Endothelial cell of umbilical vein (primary cell): ENCODE results near the gene CDK18. TPM values are rescaled to one million over a fixed set of nuclear protein-coding genes. Genes with fewer than 3 reads are reported as not detected.

Experiments used
- BruUV-seq: library from RNA; stranded (reverse); fragments of 400-500 nt; replicated peaks from 2 replicates; lab custom pipeline; 2021; lab: Mats Ljungman, UMichigan
- CTCF ChIA-PET: fragments of 300-600, 350-600 bp; sonication (Branson Sonifier 250); formaldehyde crosslinking; loops from one replicate; lab custom pipeline; 2021; ENCODE audit warnings: antibody characterized with exemption, inconsistent platforms; lab: Charles Lee
- POLR2A ChIA-PET: fragments of 300-600, 350-600 bp; sonication (Branson Sonifier 250); formaldehyde crosslinking; loops from one replicate; lab custom pipeline; 2021; ENCODE audit warnings: antibody characterized with exemption, inconsistent platforms; lab: Charles Lee
- DNase-seq: peaks from one replicate; pipeline ENCODE4 v3.0.0-alpha.2; 2011; ENCODE audit warnings: low read depth, low spot score
- FAIRE-seq: peaks from 2 replicates; lab custom pipeline; 2011; peaks lifted over from hg19 to GRCh38; lab: Jason Lieb, UNC
- H2AFZ ChIP-seq: 2 replicates; pipeline ENCODE4 v1.6.0; 2012; ENCODE audit warnings: low read depth, low read length, control low read depth, inconsistent platforms
- H3K27ac ChIP-seq: 2 replicates; pipeline ENCODE4 v1.5.1; 2011; ENCODE audit warnings: low read depth, mild to moderate bottlenecking, control low read depth, low read length, moderate library complexity; ENCODE audit not compliant: insufficient read depth
- H3K27me3 ChIP-seq, 2 experiments: 2 replicates each; pipeline versions ENCODE4 v1.6.0 to v1.6.1; 2011; ENCODE audit warnings: low read length in 2 of 2, mixed read lengths in 1 of 2; ENCODE audit not compliant: control insufficient read depth in 2 of 2, insufficient read depth in 2 of 2
- H3K36me3 ChIP-seq, 2 experiments: 2 replicates in 1 of 2; 3 replicates in 1 of 2; pipeline ENCODE4 v1.5.1; 2011; ENCODE audit warnings: low read length in 2 of 2, mild to moderate bottlenecking in 1 of 2, moderate library complexity in 1 of 2; ENCODE audit not compliant: control insufficient read depth in 2 of 2, insufficient read depth in 2 of 2; ENCODE audit errors: extremely low read depth in 1 of 2
- H3K4me1 ChIP-seq: 3 replicates; pipeline ENCODE4 v1.5.1; 2011; ENCODE audit warnings: mild to moderate bottlenecking, low read length; ENCODE audit not compliant: control insufficient read depth, insufficient read depth; ENCODE audit errors: extremely low read depth
- H3K4me2 ChIP-seq: 2 replicates; pipeline ENCODE4 v1.6.1; 2011; ENCODE audit warnings: low read length, control low read depth, mixed read lengths; ENCODE audit not compliant: insufficient read depth
- H3K4me3 ChIP-seq, 3 experiments: fragments of 200-600 bp in 1 of 3; sonication (generic), shearing (Covaris generic) in 1 of 3; replicated peaks in 1 of 3; 2 replicates each; pipeline ENCODE4 v1.5.1; 2011 to 2016; ENCODE audit warnings: control low read depth in 3 of 3, low read length in 3 of 3, mild to moderate bottlenecking in 2 of 3, inconsistent platforms in 1 of 3, low read depth in 1 of 3, moderate library complexity in 1 of 3; ENCODE audit not compliant: insufficient read depth in 1 of 3
- H3K79me2 ChIP-seq: 2 replicates; pipeline ENCODE4 v1.6.0; 2012; ENCODE audit warnings: low read length, inconsistent platforms; ENCODE audit not compliant: control insufficient read depth, insufficient read depth
- H3K9ac ChIP-seq: replicated peaks from 2 replicates; pipeline ENCODE3; 2011; ENCODE audit warnings: low read length, control low read depth; ENCODE audit not compliant: insufficient read depth; ENCODE audit errors: extremely low read depth
- H3K9me1 ChIP-seq: replicated peaks from 3 replicates; pipeline ENCODE4 v1.6.0; 2011; ENCODE audit warnings: mild to moderate bottlenecking, low read length; ENCODE audit not compliant: control insufficient read depth, insufficient read depth; ENCODE audit errors: extremely low read depth
- H3K9me3 ChIP-seq: replicated peaks from 2 replicates; pipeline ENCODE4 v1.5.1; 2012; ENCODE audit warnings: low read length, inconsistent platforms; ENCODE audit not compliant: control insufficient read depth, insufficient read depth
- H4K20me1 ChIP-seq: replicated peaks from 2 replicates; pipeline ENCODE3; 2011; ENCODE audit warnings: mild to moderate bottlenecking, low read length; ENCODE audit not compliant: control insufficient read depth, insufficient read depth; ENCODE audit errors: extremely low read depth
- CTCF ChIP-seq, 2 donors: IDR thresholded peaks; 1 replicate in 1 of 2; 2 replicates in 1 of 2; pipeline ENCODE4 v1.5.1; 2011; ENCODE audit warnings: low read length in 2 of 2, mild to moderate bottlenecking in 2 of 2, moderate library complexity in 2 of 2, control low read depth in 1 of 2, inconsistent platforms in 1 of 2, low read depth in 1 of 2; ENCODE audit not compliant: insufficient read depth in 1 of 2; ENCODE audit errors: extremely low read depth in 1 of 2
- EZH2 ChIP-seq: IDR thresholded peaks from 2 replicates; pipeline ENCODE4 v1.6.1; 2012; ENCODE audit warnings: borderline replicate concordance, low read depth, mild to moderate bottlenecking, moderate library complexity, low read length, inconsistent platforms; ENCODE audit not compliant: severe bottlenecking
- JUN ChIP-seq: IDR thresholded peaks from 2 replicates; pipeline ENCODE4 v1.6.1; 2011; ENCODE audit warnings: borderline replicate concordance, low read depth; ENCODE audit not compliant: insufficient read length, insufficient read depth
- dilution Hi-C: fragments of 300-500 bp; cut with MboI; formaldehyde crosslinking; loops from one replicate; pipeline ENCODE4 v1.15.0; 2019; ENCODE audit warnings: low sequenced_read_pairs; ENCODE audit not compliant: extremely low pct_ligation_motif_present
- intact Hi-C: fragments of 100-400 bp; cut with micrococcal nuclease; formaldehyde crosslinking; loops from one replicate; pipeline ENCODE4 v1.10.0; 2022
- polyA plus RNA-seq, 4 experiments: library from polyadenylated mRNA; depleted of rRNA in 3 of 4; stranded (reverse) in 3 of 4; unstranded in 1 of 4; fragments of >200 nt; gene quantifications; 2 replicates each; pipeline versions ENCODE4 v1.2.1 to v1.2.3, GENCODE V29; 2011 to 2012; ENCODE audit warnings: missing spikeins in 1 of 4
- total RNA-seq: library from RNA; stranded (reverse); gene quantifications from 2 replicates; pipeline ENCODE4 v1.2.3, GENCODE V29; 2021

Gene CDK18
- total and polyA plus RNA-seq, 2 donors (not counting 3 experiments of a cell fraction or from before 2014, with no cell fraction given) = 0.17 to 1.2 TPM

- Histone ChIP-seq H3K4me1 (no peaks in the 10 kb centered on the region), H3K27ac (no peak overlapping the region), H4K20me1 (no peaks in the 10 kb centered on the region), H3K9me1 (no peaks in the 10 kb centered on the region), H3K27me3 (peaks cover 51 to 67% of the 10 kb centered on the region in 2 experiments), H2AFZ (peak overlapping the region; percentile 44), H3K9ac (no peak overlapping the region), H3K9me3 (no peaks in the 10 kb centered on the region), H3K79me2 (no peaks in the 10 kb centered on the region), H3K4me2 (no peak overlapping the region), H3K36me3 (no peaks in the 10 kb centered on the region), H3K4me3 (no peak overlapping the region)
- DNase-seq (no peak), FAIRE-seq (no peak)
- dilution Hi-C loops = no loop called here
- BruUV-seq = no TSS peak
- TF ChIP-seq EZH2 (peak; percentile 99), JUN (no peak), CTCF (IDR thresholded peaks at IDR 0.05; ENCODE audit: extremely low read depth in 1 of 2, insufficient read depth in 1 of 2, low read depth in 1 of 2, low read length in 2 of 2) (peak in 1 of 2 donors; percentile 37)
- ChIA-PET POLR2A (no interaction called here), CTCF (interaction anchor here (0.9 to 2.0 kb wide), 4 partner anchors 14 to 39 kb away, joined by 3 to 19 read pairs (median 6); no protein-coding TSS in a partner anchor)
- intact Hi-C loops = no loop called here
Measured at GRCh38 chr1:205568469-205569361, 64.2 kb downstream of the CDK18 start.
